ENCODE data around the gene RPAP3.

The RPAP3 gene

DNA sequence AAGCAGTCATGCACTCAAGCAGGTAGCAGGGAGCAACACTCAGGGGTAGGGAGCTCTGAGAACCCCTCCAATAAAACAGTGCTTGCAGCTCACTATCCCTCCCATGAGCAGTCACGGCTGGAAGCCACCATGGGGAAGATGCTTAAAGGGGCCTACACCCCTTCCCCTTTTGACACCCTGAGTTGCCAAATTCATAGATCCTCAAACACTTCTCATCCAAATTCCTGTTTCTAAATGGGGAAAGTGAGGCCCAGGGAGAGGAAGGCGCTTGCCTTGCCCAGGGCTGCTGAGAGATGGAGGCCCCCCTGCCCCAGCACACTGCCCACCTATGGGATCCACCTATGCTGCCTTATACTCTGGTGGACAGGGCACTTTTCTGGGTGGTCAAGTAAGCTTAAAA, 26.7 kb upstream of the RPAP3 start:
- TF ChIP-seq, protein P1, sequence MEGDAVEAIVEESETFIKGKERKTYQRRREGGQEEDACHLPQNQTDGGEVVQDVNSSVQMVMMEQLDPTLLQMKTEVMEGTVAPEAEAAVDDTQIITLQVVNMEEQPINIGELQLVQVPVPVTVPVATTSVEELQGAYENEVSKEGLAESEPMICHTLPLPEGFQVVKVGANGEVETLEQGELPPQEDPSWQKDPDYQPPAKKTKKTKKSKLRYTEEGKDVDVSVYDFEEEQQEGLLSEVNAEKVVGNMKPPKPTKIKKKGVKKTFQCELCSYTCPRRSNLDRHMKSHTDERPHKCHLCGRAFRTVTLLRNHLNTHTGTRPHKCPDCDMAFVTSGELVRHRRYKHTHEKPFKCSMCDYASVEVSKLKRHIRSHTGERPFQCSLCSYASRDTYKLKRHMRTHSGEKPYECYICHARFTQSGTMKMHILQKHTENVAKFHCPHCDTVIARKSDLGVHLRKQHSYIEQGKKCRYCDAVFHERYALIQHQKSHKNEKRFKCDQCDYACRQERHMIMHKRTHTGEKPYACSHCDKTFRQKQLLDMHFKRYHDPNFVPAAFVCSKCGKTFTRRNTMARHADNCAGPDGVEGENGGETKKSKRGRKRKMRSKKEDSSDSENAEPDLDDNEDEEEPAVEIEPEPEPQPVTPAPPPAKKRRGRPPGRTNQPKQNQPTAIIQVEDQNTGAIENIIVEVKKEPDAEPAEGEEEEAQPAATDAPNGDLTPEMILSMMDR (IDR thresholded peaks at IDR 0.05), result no peak

DNA sequence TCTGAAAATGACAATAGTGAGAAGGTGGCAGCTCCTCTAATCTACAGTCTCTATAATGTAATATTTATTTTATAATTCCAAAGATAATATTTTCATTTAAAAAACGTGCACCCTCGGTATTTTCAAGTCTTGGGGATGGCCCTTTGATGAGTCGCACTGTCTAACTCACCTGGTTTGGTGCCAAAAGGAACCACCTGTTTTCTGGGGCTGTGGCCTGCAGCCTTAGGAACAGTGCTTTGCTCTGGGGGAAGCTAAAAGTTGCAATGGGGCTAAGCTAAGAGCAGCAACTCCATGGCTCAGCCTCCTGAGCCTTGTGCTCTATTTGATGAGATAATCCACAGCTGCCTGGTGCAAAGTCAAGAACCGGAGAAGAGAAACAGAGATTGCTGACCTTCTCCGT, 25.9 kb upstream of the RPAP3 start:
- H3K4me1 ChIP-seq, result peaks cover 6 to 19% (median 17%) of the 10 kb centered on the region in 4 donors
- intact Hi-C loops (cut with DNase I; ENCODE audit: low total_unique reads), result no loop called here
- no peak overlapping the region for H3K4me3 ChIP-seq
- TF ChIP-seq, protein P1 (IDR thresholded peaks at IDR 0.05), result no peak
- DNase-seq, result no peak
- no peaks in the 10 kb centered on the region for H3K27me3 ChIP-seq
- H3K36me3 ChIP-seq, result no peaks in the 10 kb centered on the region
- no peaks in the 10 kb centered on the region for H3K9me3 ChIP-seq
- H3K27ac ChIP-seq, result no peak overlapping the region

More for the DNA sequence above, 26.7 kb upstream of the RPAP3 start:
- intact Hi-C loops (cut with DNase I; ENCODE audit: low total_unique reads), result no loop called here
- Histone ChIP-seq H3K4me3 (no peak overlapping the region), H3K9me3 (no peaks in the 10 kb centered on the region), H3K36me3 (no peaks in the 10 kb centered on the region), H3K27ac (no peak overlapping the region), H3K4me1 (peaks cover 8 to 25% (median 24%) of the 10 kb centered on the region in 4 donors), H3K27me3 (no peaks in the 10 kb centered on the region)
- no peak for DNase-seq

DNA sequence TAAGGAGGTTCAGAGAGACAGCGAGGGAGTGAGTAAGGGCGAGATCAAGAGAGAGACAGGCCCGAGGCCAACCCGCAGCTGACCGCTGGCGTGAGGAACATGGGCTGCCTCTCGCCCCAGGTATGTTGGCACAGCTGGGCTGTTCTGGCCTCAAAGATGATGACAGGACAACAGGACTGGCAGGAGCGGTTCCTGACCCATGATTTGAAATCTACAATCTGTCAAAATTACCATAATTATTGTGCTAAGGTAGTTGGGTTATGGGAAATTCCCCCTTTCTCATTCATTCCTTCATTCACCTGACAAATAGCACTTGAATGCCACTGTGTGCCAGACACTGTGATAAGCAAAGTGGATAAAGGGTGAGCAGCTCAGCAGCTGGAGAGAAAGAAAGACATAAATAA, 24.5 kb upstream of the RPAP3 start:
- H3K27ac ChIP-seq, result no peak overlapping the region
- H3K4me3 ChIP-seq, result no peak overlapping the region
- no peak for DNase-seq
- intact Hi-C loops (cut with DNase I; ENCODE audit: low total_unique reads), result no loop called here
- no peaks in the 10 kb centered on the region for H3K27me3 ChIP-seq
- TF ChIP-seq, protein P1 (IDR thresholded peaks at IDR 0.05), result no peak
- peaks cover 0 to 5% (median 4%) of the 10 kb centered on the region in 4 donors for H3K4me1 ChIP-seq
- H3K9me3 ChIP-seq, result no peaks in the 10 kb centered on the region
- H3K36me3 ChIP-seq, result no peaks in the 10 kb centered on the region

DNA sequence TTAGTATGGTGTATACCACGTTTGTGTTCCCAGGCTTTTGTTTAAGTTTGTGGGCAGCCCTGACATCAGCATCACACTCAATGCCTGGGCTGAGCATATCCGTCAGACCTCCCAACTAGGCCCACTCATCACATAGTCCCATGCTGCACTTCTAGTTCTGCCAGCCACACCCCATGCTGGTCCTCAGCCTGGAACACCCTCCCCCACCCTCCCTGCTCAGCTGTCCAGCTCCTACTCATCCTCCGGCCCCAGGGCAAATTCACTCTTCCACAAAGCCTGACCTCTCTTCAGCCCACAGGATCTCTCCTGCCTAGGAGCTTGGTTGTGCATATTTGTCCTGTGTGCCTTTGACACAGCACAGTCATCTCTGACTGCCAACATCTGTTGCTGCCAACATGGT, 23.4 kb upstream of the RPAP3 start:
- intact Hi-C loops (cut with DNase I; ENCODE audit: low total_unique reads), result no loop called here
- H3K9me3 ChIP-seq, result no peaks in the 10 kb centered on the region
- TF ChIP-seq, protein P1 (IDR thresholded peaks at IDR 0.05), result no peak
- DNase-seq, result no peak
- no peak overlapping the region for H3K27ac ChIP-seq
- H3K27me3 ChIP-seq, result no peaks in the 10 kb centered on the region
- H3K4me3 ChIP-seq, result no peak overlapping the region
- no peaks in the 10 kb centered on the region for H3K36me3 ChIP-seq
- no peaks in the 10 kb centered on the region for H3K4me1 ChIP-seq

DNA sequence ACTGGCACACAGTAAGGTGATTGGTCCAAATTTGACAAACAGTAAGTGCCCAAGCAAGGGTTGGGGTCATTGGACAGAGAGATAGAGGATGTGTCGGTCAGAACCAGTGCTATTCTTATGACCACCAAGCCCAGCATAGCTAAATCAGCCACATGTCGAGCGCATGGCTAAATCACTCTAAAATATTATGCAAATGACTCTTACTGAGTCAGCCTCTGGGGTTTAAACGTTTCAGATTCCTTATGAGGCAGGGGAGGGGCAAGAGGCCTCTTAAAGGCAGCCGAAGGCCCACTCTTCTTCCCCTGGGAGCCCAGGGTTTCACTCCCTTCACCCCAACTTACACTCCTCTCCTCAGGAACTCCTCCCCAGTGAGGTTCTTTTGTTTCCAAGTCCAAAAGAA, 20.1 kb upstream of the RPAP3 start:
- H3K27ac ChIP-seq, result no peak overlapping the region
- no peak for DNase-seq
- TF ChIP-seq, protein P1 (IDR thresholded peaks at IDR 0.05), result no peak
- intact Hi-C loops (cut with DNase I; ENCODE audit: low total_unique reads), result no loop called here
- H3K27me3 ChIP-seq, result no peaks in the 10 kb centered on the region
- no peaks in the 10 kb centered on the region for H3K36me3 ChIP-seq
- no peak overlapping the region for H3K4me3 ChIP-seq
- H3K9me3 ChIP-seq, result no peaks in the 10 kb centered on the region
- H3K4me1 ChIP-seq, result peaks cover 0 to 8% (median 3%) of the 10 kb centered on the region in 4 donors
